ENCODE results near the gene CA5A.
"Not testable (repeated sequence)": the region's sequence is repeated elsewhere in the genome, so short reads cannot be mapped to it uniquely, and the experiment has no call there.

CA5A gene

DNA sequence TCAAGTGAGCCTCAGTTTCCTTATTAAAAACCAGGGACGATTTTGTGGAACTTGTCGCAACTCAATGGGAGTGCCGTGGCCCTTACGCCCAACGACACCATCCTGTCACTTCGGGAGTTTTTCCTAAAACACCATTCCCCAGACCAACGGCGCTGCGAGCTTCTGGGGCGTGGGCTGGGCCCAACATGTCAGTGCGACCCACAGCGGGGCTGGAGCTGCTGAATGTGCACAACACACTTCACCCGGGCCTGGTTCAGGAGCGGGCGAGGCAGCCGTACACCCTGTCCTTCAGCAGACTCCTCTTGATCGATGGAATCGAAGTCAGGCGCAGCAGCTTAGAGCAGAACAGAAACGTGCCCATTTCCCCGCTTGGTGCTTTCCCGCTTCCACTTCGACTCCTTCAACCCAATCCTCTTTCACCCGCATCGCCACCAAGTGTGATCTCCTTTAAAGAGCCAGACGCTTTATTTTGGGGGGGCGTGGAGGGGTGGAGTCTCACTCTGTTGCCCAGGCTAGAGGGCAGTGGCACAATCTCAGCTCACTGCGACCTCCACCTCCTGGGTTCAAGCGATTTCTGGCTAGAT, 53.8 kb downstream of the CA5A start:
- TF ChIP-seq, protein P1, sequence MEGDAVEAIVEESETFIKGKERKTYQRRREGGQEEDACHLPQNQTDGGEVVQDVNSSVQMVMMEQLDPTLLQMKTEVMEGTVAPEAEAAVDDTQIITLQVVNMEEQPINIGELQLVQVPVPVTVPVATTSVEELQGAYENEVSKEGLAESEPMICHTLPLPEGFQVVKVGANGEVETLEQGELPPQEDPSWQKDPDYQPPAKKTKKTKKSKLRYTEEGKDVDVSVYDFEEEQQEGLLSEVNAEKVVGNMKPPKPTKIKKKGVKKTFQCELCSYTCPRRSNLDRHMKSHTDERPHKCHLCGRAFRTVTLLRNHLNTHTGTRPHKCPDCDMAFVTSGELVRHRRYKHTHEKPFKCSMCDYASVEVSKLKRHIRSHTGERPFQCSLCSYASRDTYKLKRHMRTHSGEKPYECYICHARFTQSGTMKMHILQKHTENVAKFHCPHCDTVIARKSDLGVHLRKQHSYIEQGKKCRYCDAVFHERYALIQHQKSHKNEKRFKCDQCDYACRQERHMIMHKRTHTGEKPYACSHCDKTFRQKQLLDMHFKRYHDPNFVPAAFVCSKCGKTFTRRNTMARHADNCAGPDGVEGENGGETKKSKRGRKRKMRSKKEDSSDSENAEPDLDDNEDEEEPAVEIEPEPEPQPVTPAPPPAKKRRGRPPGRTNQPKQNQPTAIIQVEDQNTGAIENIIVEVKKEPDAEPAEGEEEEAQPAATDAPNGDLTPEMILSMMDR (conservative IDR thresholded peaks at IDR 0.05; ENCODE audit: low read depth, low read length), result no peak
- H3K4me3 ChIP-seq (ENCODE audit: low read length), result no peak overlapping the region
- DNase-seq (ENCODE audit: low read depth), result no peak

DNA sequence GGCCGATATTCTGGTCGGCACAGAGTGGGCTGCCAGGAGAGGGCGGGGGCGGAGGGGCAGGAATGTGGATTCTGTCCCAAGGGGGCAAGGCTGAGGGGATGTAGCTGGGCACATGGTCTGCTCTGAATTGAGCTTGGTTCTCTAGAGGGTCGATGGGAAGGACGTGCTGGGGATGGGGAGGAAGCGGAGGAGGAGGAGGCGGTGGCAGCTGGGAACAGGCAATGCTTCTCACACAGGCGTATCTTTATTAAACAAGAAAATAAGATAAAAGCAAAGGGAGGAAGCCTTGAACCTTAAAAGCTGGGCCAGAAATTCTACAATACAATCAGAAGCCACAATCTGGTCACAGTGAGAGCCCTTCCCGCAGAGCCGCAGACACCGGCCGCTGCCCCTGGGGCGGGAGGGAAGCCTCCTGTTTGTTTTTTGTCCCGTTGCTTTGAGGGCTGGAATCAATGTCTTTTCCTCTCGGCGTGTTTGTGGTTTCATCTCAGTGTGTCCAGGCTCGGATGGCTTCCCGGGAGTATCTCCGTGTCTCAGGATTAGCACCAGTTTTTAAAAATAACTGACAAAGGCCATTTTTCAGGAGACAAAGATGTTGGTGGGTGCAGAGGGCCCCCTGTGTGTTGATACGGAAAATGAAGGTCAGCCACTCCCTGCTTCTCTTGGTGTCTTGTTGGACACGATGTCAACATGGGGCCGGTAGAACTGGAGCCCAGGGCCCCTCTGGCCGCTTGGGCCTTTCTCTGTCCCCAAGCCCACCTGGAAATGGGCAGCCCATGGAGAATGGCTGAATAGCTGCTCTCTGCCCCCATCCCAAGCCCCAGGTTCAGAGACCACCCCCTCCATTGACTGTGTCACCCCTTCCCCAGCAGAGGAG, 54.8 kb downstream of the CA5A start:
- no peak overlapping the region for H3K4me3 ChIP-seq (ENCODE audit: low read length)
- TF ChIP-seq, protein P1 (conservative IDR thresholded peaks at IDR 0.05; ENCODE audit: low read depth, low read length), result no peak
- DNase-seq (ENCODE audit: low read depth), result no peak

DNA sequence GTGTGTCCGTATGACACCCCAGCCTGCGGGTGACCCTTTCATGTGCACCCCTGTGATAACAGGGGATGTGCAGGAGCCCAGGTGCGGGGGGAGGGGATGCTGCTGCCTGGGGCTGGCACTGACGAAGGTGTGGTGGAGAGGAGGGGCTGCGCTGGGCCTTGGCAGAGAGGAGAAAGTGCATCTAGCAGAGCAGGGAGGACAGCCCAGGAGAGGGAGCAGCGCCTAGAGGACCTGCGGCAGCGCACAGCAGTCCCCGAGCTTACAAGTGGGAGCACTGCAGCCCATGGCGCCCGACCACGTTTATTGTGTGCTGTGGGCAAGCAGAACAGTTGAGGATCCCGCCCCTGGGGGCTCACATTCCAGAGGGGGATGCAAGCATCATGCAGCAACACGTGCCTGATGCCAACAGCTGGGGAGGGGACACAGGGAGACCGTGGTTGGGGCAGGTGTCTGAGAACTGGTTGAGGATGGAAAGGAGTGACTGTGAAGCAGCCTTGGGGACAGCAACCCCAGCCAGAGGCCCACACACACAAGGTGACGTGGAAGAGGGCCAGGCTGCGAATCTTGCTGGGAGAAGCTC, 56.1 kb downstream of the CA5A start:
- no peak for DNase-seq (ENCODE audit: low read depth)
- no peak overlapping the region for H3K4me3 ChIP-seq (ENCODE audit: low read length)
- TF ChIP-seq, protein P1 (conservative IDR thresholded peaks at IDR 0.05; ENCODE audit: low read depth, low read length), result no peak

DNA sequence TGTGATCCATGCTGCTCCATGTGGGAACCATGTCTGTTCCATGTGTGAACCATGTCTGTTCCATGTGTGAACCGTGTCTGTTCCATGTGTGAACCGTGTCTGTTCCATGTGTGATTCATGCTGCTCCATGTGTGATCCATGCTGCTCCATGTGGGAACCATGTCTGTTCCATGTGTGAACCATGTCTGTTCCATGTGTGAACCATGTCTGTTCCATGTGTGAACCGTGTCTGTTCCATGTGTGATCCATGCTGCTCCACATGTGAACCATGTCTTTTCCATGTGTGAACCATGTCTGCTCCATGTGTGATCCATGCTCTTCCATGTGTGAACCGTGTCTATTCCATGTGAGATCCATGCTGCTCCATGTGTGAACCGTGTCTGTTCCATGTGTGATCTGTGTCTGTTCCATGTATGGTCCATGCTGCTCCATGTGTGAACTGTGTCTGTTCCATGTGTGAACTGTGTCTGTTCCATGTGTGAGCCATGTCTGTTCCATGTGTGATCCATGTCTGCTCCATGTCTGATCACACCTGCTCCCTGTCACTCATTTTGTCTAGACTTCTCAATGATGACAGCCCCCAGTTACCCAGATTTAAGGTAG, 56.8 kb downstream of the CA5A start:
- not testable (repeated sequence) for H3K4me3 ChIP-seq (ENCODE audit: low read length); DNase-seq (ENCODE audit: low read depth)

DNA sequence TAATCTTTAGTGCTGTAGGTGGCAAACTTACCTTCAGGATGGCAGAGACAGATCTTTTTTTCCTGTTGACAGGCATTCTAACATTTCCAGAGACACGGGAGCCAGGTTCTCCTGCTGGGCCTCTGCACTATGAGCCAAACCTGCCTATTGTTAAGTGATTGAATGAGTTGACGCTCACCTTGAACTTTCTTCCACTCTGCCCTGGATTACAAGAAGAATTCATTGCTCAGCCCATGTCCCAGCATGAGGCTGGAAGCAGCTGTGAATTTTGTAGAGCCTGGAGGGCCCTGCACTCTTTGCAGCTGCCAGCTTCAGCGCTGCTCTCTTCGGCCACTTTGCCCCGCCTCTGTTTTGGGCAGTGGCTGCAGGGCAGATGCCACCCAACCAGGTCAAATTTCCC, 57.6 kb downstream of the CA5A start:
- no peak for DNase-seq (ENCODE audit: low read depth)
- TF ChIP-seq, protein P1 (conservative IDR thresholded peaks at IDR 0.05; ENCODE audit: low read depth, low read length), result no peak
- no peak overlapping the region for H3K4me3 ChIP-seq (ENCODE audit: low read length)

DNA sequence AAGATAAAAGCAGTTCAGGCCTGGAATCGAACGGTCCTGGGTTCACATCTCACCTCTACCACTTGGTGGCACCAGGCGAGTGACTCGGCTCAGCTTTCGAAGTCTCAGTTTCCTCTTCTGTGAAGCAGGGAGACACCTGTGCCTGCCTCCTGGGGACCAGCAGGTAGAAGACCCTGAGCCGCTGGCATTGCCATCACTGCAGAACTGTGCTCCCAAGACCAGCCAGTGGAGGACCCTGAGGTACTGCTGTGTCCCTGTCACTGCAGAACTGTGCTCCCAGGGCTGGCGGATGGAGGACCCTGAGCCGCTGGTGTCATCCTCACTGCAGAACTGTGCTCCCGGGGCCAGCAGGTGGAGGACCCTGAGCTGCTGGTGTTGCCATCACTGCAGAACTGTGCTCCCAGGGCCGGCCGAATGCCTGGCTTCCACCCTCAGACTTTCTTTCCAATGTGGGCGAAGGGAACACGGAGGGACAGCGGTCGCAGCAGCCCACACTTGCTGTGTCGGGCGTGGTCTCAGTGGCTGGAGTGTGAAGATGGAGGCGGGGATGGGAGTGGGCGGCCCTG, 58.3 kb downstream of the CA5A start:
- DNase-seq (ENCODE audit: low read depth), result no peak
- TF ChIP-seq, protein P1 (conservative IDR thresholded peaks at IDR 0.05; ENCODE audit: low read depth, low read length), result no peak
- H3K4me3 ChIP-seq (ENCODE audit: low read length), result no peak overlapping the region
